SIG-M5 treated with dmso at 0.1 percent for 504 hours (cell line): Measurements from ENCODE around the gene RFPL3.

ENCODE experiments used
- DNase-seq: peaks from one replicate; lab custom pipeline; 2025; ENCODE audit not compliant: unreplicated experiment; lab: John Stamatoyannopoulos, UW

Gene RFPL3

GRCh38 chr22:32410459-32410858, 52.8 kb downstream of the RFPL3 start:
- no peak for DNase-seq
